Smooth muscle cell (in vitro differentiated cells): Measurements from ENCODE around the gene BSG. TPM values are rescaled to one million over a fixed set of nuclear protein-coding genes. Genes with fewer than 3 reads are reported as not detected.

Experiments
- DNase-seq: peaks from one replicate; lab custom pipeline; 2025; ENCODE audit not compliant: unreplicated experiment; lab: John Stamatoyannopoulos, UW
- H2AFZ ChIP-seq: fragments of 200-600 bp; sonication (generic); 2 replicates; pipeline ENCODE4 v1.6.0; 2016; ENCODE audit warnings: antibody characterized with exemption, low read depth, mild to moderate bottlenecking
- H3F3A ChIP-seq: fragments of 200-600 bp; sonication (generic); 2 replicates; pipeline ENCODE4 v1.6.0; 2017; ENCODE audit warnings: antibody characterized with exemption, low read depth
- H3K27ac ChIP-seq: fragments of 200-600 bp; sonication (generic); 2 replicates; pipeline ENCODE4 v1.5.1; 2016; ENCODE audit warnings: low read depth, mild to moderate bottlenecking
- H3K27me3 ChIP-seq: fragments of 200-600 bp; sonication (generic); 2 replicates; pipeline ENCODE4 v1.6.1; 2016; ENCODE audit warnings: low read depth, mild to moderate bottlenecking
- H3K36me3 ChIP-seq: fragments of 200-600 bp; sonication (generic); 2 replicates; pipeline ENCODE4 v1.5.1; 2016; ENCODE audit warnings: low read depth
- H3K4me1 ChIP-seq: fragments of 200-600 bp; sonication (generic); 2 replicates; pipeline ENCODE4 v1.5.1; 2016; ENCODE audit warnings: low read depth
- H3K4me2 ChIP-seq: fragments of 200-600 bp; sonication (generic); 2 replicates; pipeline ENCODE4 v1.6.0; 2016; ENCODE audit warnings: mild to moderate bottlenecking
- H3K4me3 ChIP-seq: fragments of 200-600 bp; sonication (generic); 2 replicates; pipeline ENCODE4 v1.5.1; 2016; ENCODE audit warnings: mild to moderate bottlenecking
- H3K79me2 ChIP-seq: fragments of 200-600 bp; sonication (generic); 2 replicates; pipeline ENCODE4 v1.6.0; 2016; ENCODE audit warnings: low read depth, mild to moderate bottlenecking
- H3K9ac ChIP-seq: fragments of 200-600 bp; sonication (generic); 2 replicates; pipeline ENCODE4 v1.6.0; 2016; ENCODE audit warnings: low read depth
- H3K9me3 ChIP-seq: fragments of 200-600 bp; sonication (generic); replicated peaks from 2 replicates; pipeline ENCODE4 v1.5.1; 2016; ENCODE audit warnings: low read depth
- H4K20me1 ChIP-seq: fragments of 200-600 bp; sonication (generic); 2 replicates; pipeline ENCODE4 v1.6.0; 2016; ENCODE audit warnings: low read depth
- WGBS: methylation state at CpG from one replicate; pipeline ENCODE4 v1.1.7; 2016; ENCODE audit warnings: low lambda C conversion rate; 5-methylcytosine and 5-hydroxymethylcytosine counted together
- polyA plus RNA-seq: library from polyadenylated mRNA; unstranded; fragments of >200 nt; fragmentation: Nextera tagmentation; extraction: Ambion mirVana; gene quantifications from 2 replicates; pipeline ENCODE4 v1.2.1, GENCODE V29; 2016
- total RNA-seq: library from RNA; depleted of rRNA; stranded (reverse); fragments of >200 nt; gene quantifications from 2 replicates; pipeline ENCODE4 v1.2.3, GENCODE V29; 2014
- TF ChIP-seq, protein P1 (sequence below): fragments of 200-600 bp; sonication (generic); IDR thresholded peaks from 2 replicates; pipeline ENCODE4 v1.5.1; 2017; ENCODE audit warnings: borderline replicate concordance, mild to moderate bottlenecking, antibody characterized with exemption; ENCODE audit not compliant: insufficient read depth, poor library complexity, severe bottlenecking

Gene BSG
- total and polyA plus RNA-seq, 2 experiments from 2014 or later = 431 to 1,057 TPM

GRCh38 chr19:555474-555808 lies 17.0 kb upstream of the BSG start:
- H3K36me3 ChIP-seq = no peaks in the 10 kb centered on the region
- H3K9me3 ChIP-seq = no peaks in the 10 kb centered on the region
- H3K4me2 ChIP-seq = no peak overlapping the region
- peaks cover 6% of the 10 kb centered on the region for H3K4me1 ChIP-seq
- no peak overlapping the region for H3K4me3 ChIP-seq
- no peak overlapping the region for H2AFZ ChIP-seq
- H4K20me1 ChIP-seq = no peaks in the 10 kb centered on the region
- WGBS = 97% methylated on average over 14 of the region's 14 CpGs
- no peaks in the 10 kb centered on the region for H3F3A ChIP-seq
- H3K9ac ChIP-seq = no peak overlapping the region
- H3K27ac ChIP-seq = no peak overlapping the region
- DNase-seq = no peak
- TF ChIP-seq, protein P1, sequence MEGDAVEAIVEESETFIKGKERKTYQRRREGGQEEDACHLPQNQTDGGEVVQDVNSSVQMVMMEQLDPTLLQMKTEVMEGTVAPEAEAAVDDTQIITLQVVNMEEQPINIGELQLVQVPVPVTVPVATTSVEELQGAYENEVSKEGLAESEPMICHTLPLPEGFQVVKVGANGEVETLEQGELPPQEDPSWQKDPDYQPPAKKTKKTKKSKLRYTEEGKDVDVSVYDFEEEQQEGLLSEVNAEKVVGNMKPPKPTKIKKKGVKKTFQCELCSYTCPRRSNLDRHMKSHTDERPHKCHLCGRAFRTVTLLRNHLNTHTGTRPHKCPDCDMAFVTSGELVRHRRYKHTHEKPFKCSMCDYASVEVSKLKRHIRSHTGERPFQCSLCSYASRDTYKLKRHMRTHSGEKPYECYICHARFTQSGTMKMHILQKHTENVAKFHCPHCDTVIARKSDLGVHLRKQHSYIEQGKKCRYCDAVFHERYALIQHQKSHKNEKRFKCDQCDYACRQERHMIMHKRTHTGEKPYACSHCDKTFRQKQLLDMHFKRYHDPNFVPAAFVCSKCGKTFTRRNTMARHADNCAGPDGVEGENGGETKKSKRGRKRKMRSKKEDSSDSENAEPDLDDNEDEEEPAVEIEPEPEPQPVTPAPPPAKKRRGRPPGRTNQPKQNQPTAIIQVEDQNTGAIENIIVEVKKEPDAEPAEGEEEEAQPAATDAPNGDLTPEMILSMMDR = no peak
- H3K79me2 ChIP-seq = no peaks in the 10 kb centered on the region
- no peaks in the 10 kb centered on the region for H3K27me3 ChIP-seq

- H3K27me3 ChIP-seq = no peaks in the 10 kb centered on the region
- TF ChIP-seq, protein P1 = no peak
- no peak overlapping the region for H3K9ac ChIP-seq
- H2AFZ ChIP-seq = no peak overlapping the region
- no peak overlapping the region for H3K4me3 ChIP-seq
- H3K27ac ChIP-seq = no peak overlapping the region
- peaks cover 6% of the 10 kb centered on the region for H3K4me1 ChIP-seq
- H3F3A ChIP-seq = no peaks in the 10 kb centered on the region
- no peak overlapping the region for H3K4me2 ChIP-seq
- no peaks in the 10 kb centered on the region for H4K20me1 ChIP-seq
- no peak for DNase-seq
- H3K79me2 ChIP-seq = no peaks in the 10 kb centered on the region
- H3K36me3 ChIP-seq = no peaks in the 10 kb centered on the region
- 92% methylated on average over 27 of the region's 31 CpGs for WGBS
- no peaks in the 10 kb centered on the region for H3K9me3 ChIP-seq
Measured at GRCh38 chr19:556611-557382, 15.6 kb upstream of the BSG start.

GRCh38 chr19:558770-559439 lies 13.5 kb upstream of the BSG start:
- Histone ChIP-seq H2AFZ (no peak overlapping the region), H3K4me2 (no peak overlapping the region), H4K20me1 (no peaks in the 10 kb centered on the region), H3K9ac (no peak overlapping the region), H3K27me3 (no peaks in the 10 kb centered on the region), H3K79me2 (no peaks in the 10 kb centered on the region), H3F3A (no peaks in the 10 kb centered on the region), H3K36me3 (no peaks in the 10 kb centered on the region), H3K9me3 (no peaks in the 10 kb centered on the region), H3K27ac (no peak overlapping the region), H3K4me3 (no peak overlapping the region), H3K4me1 (peaks cover 6% of the 10 kb centered on the region)
- no peak for DNase-seq
- WGBS = 61% methylated on average over 21 of the region's 21 CpGs
- TF ChIP-seq, protein P1 = no peak
